Endometrial microvascular endothelial cells (primary cell): ENCODE measurements around the gene PRDX6. TPM values are rescaled to one million over a fixed set of nuclear protein-coding genes. Genes with fewer than 3 reads are reported as not detected.
"Not testable (repeated sequence)": the region's sequence is repeated elsewhere in the genome, so short reads cannot be mapped to it uniquely, and the experiment has no call there.

Source experiments
- in situ Hi-C: cut with HindIII; loops from 2 replicates; pipeline ENCODE4 v1.10.0; 2017; ENCODE audit warnings: low sequenced_read_pairs, low pct_unique_long_range_greater_than_20kb; ENCODE audit errors: inconsistent ontology term
- total RNA-seq: library from RNA; depleted of rRNA; stranded (reverse); fragments of >200 nt; gene quantifications from one replicate; pipeline ENCODE4 v1.2.3, GENCODE V29; 2015; ENCODE audit errors: inconsistent ontology term

PRDX6 gene
- total RNA-seq, 1 donor from 2014 or later = 289 TPM

DNA sequence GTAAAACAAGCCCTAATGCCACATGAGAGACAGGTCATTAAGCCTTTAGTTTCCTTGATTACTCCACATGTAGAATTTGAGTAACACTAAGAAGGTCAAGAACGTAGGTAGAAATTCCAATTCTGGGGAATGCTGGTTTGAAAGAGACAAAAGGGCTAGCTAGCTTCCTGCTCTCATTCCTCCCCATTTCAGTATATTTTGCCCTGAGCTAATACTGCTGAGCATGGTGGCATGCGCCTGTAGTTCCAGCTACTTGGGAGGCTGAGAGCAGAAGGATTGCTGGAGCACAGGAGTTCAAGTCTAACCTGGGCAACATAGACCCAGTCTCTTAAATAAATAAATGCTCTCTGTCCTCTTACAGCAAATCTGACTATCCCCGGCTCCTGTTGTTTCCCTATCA lies 12.8 kb downstream of the PRDX6 start:
- in situ Hi-C loops = no loop called here

DNA sequence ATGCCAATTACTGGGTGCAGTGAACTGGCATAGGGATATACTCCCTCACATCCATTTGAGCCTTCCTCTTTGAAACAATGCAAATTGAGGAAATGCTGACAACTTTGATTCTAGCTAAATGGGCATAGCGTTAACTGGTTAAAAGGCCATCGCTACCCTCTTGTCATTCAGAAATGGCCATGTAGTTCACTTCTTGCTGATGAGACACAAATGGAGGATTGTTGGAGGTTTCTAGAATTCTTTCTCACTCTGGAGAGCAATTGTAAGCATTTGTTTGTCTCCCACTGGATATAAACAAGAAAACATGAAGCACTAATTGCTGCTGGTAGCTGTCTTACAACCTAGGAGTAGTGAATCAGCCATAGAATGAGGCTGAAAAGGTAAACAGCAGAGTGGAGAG lies 14.4 kb downstream of the PRDX6 start:
- in situ Hi-C loops = no loop called here

DNA sequence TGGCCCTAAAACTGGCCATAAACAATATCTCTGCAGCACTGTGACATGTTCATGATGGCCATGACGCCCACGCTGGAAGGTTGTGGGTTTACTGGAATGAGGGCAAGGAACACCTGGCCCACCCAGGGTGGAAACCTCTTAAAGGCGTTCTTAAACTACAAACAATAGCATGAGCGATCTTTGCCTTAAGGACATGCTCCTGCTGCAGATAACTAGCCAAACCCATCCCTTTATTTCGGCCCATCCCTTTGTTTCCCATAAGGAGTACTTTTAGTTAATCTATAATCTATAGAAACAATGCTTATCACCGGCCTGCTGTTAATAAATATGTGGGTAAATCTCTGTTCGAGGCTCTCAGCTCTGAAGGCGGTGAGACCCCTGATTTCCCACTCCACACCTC lies 16.0 kb downstream of the PRDX6 start:
- in situ Hi-C loops = not testable (repeated sequence)

DNA sequence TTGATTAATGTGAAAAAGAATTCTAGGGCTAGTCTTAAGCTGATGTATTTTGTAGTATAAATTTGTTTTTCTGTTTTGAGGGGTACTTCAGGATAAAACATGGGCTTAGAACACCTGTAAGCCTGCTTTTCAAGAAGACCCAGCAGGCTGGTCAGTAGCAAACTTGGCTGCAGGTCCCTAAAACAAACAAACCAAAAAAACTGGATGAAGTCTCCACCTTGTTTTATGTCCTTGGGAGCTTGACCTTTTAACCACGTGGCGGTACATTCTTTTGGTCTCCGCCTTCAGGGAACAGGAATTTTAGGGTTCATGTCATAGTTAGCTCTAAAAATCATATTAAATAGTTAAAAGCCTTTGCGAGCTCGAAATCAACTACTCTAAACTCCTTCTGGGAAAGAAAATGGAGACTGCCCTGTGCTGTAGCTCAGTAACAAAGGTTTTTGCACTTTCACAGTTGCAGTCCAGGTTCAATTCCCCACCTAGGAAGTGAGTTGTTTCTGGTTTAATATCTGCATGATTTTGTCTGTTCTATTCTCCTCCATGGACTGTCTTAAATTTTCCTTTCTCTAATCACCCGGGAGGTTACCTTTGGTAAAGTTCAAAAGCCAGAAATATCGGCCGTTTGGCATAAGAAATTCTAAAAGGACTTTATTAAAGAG lies 18.6 kb downstream of the PRDX6 start:
- in situ Hi-C loops = no loop called here

- in situ Hi-C loops = no loop called here
Measured at GRCh38 chr1:173496757-173497320, 19.7 kb downstream of the PRDX6 start.

DNA sequence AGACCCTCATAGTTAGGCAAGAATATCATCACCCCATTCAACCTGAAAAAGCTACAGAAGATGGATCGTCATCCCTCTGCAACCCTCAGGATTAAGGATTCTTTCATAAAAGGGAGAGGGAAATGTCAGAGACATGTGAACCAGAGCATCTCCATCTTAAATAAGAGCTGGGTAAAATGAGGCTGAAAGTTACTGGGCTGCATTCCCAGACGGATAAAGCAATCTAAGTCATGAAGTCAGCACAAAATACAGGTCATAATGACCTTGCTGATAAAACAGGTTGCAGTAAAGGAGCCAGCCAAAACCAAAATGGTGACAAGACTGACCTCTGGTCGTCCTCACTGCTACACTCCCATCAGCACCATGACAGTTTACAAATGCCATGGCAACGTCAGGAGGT lies 22.6 kb downstream of the PRDX6 start:
- in situ Hi-C loops = no loop called here

GRCh38 chr1:173502104-173502503 lies 25.0 kb downstream of the PRDX6 start:
- in situ Hi-C loops = no loop called here

DNA sequence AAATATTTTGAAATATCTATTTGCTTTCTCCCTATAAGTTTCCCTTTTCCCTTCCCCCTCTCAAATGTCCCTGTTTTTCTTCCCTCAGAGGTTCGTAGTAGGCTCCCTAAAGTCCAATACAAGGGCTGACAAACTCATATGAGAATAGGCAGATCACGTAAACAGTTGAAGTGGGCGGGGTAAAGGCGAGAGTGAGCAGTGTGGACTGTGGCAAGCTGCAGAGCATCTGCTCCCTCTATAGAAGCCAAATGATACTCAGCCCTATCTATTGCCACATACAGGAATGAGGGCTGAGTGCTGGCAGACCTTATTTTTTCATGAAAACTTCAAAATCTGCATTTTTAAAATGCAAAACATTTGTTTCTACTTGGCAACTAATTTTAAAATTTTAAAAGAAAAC lies 26.3 kb downstream of the PRDX6 start:
- in situ Hi-C loops = no loop called here

GRCh38 chr1:173504268-173504667 lies 27.1 kb downstream of the PRDX6 start:
- in situ Hi-C loops = no loop called here

DNA sequence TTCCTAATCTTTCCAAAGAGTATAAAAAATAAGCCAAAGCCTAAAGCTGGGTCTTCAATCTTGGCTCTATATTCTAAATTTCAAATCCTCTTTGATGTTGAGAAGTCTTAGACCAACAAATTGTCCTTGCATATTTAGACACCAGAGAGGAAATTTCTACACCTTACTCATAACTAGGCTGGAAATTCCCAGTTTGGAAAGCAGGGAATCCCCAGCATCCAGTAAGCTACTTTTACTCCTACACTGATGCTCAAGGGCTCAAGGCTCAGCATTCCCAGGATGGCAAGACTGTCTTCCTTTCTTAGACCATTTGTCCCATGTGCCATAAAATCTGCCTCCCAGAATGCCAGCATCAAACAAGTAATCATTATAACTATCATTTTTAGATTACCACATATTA lies 28.3 kb downstream of the PRDX6 start:
- in situ Hi-C loops = no loop called here

- in situ Hi-C loops = no loop called here
Measured at GRCh38 chr1:173506437-173506836, 29.3 kb downstream of the PRDX6 start.

- in situ Hi-C loops = no loop called here
Measured at GRCh38 chr1:173507205-173507846, 30.2 kb downstream of the PRDX6 start.

- in situ Hi-C loops = no loop called here
Measured at GRCh38 chr1:173507847-173508209, 30.7 kb downstream of the PRDX6 start.

DNA sequence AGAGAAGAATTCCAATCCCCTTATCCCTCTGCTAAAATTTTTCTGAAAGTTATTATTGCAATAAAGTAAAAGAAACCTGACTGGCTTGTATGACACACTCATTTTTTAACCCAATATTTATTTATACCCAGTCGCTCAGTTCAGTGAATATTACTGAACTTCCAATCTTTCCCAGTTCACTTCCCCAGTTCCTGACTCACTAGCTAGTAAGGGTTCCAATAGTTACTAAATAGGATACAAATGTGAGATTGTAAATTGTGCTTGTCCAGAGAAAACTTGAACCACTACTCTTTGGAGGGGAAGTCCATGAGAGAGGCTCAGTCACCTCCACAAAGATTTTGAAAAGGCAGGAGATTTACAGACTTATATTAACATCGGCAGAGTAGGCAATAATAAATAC lies 31.4 kb downstream of the PRDX6 start:
- in situ Hi-C loops = no loop called here

- in situ Hi-C loops = no loop called here
Measured at GRCh38 chr1:173509797-173510196, 32.7 kb downstream of the PRDX6 start.

- in situ Hi-C loops = not testable (repeated sequence)
Measured at GRCh38 chr1:173514503-173514902, 37.4 kb downstream of the PRDX6 start.

- in situ Hi-C loops = no loop called here
Measured at GRCh38 chr1:173520799-173521198, 43.7 kb downstream of the PRDX6 start.

DNA sequence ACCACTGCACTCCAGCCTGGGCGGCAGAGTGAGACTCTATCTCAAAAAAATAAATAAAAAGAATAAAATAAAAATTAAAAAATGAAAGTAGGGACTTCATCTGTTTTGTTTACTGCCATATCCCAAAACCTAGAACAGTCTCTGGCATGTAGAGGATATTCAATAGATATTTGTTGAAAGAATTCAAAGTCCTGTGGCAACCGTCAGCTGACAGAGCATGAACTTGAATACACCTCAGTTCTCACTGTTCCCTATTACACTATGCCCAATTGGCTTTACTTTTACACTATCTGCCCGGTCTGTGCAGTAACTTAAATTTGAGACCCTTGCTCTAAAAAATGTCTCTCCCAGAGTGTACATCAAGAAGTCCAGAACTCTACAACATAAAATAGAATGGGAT lies 46.2 kb downstream of the PRDX6 start:
- in situ Hi-C loops = no loop called here

GRCh38 chr1:173525926-173526325 lies 48.8 kb downstream of the PRDX6 start:
- in situ Hi-C loops = no loop called here

DNA sequence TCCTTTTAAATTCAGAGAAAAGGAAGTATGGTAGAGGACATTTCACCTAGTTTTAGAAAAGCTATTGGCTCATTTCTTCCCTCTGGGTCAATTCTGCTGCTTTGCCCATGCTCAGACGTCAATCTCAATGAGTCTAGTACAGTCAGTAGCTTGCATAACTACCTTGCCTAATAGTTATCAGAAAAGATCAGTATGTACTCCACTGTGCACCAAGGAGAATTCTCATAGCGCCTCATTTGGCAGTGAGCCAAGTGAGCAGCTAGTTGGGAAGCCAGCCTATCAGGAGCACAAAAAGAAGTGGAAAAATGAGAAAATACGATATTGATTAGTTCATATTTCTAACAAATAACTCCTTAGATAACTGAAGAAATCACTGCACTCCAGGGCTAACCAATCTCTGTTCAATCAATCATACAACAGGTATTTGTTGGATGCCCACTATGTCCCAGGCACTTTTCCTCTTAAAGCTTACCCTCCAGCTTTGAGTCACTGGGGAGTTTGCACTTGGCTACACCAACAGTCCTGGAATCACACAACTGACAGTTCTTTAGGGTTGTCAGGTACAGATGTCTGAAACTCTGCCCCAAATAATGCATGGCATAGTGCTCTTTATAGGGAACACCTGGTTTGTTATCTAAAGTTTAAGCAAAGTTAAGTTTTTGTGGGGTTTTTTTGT lies 50.2 kb downstream of the PRDX6 start:
- in situ Hi-C loops = no loop called here
